HG02588 (cell line): Measurements from ENCODE around the gene WDR7.

Source experiments
- ATAC-seq: cut with Tn5 transposase; IDR thresholded peaks from one replicate; pipeline ENCODE4 v1.9.1; 2021; ENCODE audit warnings: mild to moderate bottlenecking, moderate library complexity; ENCODE audit not compliant: unreplicated experiment

The WDR7 gene

DNA sequence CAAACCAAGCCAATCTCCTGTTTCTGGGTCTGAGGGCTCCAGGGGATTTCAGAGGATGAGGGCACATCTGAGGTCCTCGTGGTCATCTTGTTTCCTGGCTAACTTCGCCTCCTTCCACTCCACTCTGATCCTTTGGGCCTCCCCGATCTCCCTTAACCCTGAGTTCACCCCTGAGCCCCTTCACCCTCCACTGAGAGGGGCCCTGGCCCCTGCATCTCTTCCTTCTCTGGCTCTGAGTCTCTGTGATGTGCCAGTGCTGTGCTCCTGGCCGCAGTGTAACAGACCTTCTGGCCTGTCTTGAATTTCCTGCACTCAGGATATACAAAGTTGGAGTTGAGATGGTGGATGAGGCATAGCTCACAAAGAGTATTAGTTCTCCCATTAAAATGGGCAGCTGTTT lies 411.0 kb downstream of the WDR7 start:
- no peak for ATAC-seq

DNA sequence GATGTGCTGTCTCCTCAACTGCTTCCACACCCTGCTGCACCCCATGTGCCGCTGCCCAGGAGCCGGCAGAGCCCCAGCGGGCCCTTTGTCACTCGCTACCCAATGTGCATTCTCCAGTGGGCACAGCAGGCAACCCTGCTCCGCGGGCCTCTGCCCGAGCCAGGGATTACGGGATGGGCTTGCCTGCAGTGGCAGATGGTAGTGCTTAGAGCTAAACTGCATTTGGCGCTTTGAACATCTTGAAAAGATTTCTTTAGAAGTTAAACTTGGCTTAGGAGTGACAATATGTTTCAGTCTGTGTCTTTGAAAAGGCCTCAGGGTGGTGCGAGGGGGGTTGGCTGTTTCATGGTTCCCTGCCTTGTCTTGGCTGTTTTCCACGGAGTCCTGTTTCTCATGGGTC lies 411.7 kb downstream of the WDR7 start:
- ATAC-seq, result no peak

DNA sequence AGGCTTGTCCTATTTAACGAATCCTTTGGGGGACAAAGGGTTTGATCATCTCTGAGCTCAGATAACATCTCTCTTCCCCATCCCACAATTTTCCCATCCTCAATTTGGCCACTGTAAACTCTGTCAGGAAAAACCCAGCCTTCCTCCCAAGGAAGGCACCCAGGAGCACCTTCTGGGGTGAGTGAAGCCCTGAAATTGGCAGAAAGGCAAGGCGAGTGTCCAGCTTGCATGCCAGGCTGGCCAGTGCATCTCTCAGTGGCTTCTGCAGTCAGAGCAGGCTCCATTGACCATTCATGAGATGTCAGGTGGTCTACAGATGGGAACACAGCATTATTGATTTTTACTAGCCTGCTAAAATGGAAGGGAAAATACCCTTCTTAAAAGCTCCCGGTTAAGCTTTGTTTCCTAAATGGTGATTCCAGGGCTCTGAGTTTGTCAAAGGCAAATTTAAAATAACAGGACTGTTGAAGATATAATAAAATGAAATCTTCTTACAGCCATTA lies 412.5 kb downstream of the WDR7 start:
- ATAC-seq, result no peak

DNA sequence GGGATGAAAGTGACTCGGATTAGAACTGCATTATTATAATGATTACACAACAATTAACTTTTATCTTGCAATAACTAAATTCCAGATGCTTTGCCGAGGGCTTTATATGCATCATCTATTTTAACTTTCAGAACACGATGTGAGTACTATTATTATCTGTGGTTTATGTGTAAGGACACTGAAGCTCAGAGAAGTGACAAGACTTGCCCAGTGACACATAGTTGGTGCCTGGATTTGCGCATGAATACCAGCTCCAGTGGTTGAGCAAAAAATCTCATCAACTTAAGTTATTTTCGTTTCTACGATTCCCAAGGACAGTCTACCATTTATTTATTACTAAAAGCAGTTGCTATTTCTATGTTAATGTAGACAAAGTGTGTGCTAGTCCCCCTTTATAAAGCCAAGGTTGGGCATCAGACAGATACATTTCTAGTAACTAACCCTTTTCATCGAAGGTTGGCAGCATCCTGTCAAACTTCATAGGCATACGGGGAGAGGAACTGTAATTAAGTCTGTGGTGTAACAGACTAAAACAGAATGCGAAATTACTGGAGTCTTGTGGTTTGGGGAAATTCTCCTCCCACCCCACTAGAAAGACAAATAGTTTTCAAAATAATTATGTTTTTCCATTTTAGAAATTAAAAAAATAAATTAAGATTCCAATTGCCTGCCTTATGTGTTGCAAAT lies 422.5 kb downstream of the WDR7 start:
- ATAC-seq, result no peak

DNA sequence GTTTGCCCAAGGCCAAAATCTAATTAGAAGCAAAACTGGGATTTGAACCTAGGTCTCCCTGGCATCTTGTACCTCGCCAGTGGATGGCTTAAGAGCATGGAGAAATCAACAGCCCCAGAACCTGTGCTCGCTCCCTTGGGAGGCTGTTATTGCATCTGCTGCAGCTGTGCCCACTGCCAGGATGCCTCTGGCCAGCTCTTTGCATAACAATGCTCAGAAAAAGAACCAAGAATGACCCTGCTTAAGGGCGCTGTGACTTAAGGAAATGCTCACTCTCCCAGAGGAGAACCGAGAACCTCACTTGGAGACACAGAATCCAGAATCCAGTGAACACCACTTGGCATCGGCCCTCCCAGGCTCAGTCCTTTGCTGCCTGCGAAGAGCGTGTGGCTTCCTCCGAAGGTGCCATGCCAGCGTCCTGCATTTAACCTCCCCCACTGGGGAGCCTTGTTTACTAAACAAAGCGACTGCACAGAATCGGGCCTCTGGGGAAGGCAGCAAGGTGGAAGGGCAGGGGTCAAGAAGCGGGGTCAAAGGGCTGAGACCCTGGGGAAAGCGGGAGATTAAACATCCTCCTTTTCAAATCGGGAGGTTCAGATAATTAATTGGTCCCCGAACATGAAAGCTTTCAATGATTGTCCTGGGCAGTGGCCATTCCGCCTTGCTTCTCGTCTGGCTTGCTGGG lies 424.7 kb downstream of the WDR7 start:
- no peak for ATAC-seq

DNA sequence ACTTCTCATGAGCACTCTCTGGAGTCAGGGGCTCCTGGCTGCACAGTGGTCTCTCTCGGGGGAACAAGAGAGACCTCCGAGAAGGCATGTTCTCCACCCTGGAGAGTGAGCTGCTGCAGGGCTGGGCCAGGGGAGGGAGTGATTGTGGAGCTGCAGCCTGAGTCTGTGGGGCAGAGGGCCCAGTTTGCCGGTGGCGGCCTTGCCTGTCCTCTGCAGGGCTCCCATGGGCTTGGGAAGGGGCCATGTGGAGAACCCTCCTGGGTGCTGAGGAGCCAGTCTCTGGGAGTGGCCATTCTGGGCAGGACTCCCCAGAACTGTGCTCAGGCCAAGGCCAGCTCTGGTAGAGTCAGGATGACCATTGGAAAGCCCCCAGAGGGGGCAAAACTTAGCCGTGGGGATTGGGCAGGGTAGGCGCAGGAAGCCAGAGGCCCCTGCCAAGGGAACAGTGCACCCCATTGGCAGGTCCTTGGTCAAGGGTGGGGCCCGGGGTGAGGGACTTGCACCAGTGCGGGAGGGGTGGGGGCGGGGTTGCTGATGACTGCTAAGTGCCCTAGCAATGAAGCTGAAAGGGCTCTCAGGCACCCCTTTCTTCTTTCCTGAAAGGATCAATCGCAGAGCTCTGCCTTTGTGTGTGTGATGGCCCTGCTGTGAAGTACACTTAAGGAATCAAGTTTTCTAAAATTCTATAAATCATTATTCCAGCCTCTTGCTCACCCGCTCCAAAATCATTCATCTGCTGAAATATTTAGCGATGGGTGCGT lies 426.0 kb downstream of the WDR7 start:
- ATAC-seq, result no peak

DNA sequence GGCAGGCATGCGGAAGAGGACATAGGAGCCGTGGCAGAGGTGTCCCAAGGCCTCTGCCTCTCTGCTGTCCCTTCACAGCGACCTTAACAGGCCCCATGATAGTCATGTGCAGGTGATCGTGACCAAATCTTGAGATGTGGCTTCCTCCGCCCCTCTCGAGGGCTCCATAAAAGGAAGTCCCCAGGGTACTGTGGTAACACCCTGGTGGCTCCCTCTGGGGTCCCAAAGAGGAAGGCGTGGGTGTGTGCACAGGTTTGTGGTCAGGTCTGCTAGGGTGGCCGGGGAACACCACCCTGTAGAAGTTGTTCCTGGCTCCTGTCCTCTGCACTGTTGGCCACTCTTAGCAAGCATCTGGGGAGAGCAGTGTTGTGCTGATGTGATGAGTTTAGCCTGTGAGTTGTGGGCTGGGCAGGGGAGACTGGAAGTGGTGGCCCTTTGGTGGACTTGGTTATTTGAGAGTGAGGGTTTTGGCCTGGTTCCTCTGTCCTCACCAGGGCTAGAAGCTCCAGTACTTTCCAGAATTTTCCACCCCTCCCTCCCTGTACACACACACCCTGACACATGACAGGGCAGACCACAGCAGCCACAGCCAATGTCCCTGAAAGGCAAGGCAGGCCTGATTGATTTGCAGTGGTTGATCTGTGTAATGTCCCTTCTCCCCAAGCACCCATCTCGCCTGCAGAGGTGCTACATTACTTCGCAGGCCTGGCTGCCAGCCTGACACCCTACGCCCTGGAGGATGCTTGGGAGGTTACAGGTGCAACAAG lies 426.8 kb downstream of the WDR7 start:
- ATAC-seq, result peak; percentile 87

DNA sequence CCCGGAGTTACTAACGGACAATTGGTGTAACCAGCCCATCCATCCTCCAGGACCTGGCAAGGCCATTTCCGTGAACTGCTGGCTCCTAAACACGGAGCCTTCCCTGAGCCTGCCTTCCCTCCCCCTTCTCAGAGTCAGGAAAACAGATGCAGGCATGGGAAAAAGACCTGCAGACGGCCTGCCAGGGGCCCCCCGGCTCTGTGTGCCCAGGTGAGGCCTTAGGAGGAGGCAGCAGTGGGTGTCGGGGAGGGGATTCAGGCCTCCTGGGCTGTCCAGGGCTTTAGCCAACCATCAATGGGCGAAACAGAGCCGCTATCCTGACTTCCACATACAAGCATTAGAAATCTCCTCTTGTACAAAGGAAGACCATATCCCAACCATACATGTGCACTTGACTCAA lies 427.5 kb downstream of the WDR7 start:
- ATAC-seq, result no peak

DNA sequence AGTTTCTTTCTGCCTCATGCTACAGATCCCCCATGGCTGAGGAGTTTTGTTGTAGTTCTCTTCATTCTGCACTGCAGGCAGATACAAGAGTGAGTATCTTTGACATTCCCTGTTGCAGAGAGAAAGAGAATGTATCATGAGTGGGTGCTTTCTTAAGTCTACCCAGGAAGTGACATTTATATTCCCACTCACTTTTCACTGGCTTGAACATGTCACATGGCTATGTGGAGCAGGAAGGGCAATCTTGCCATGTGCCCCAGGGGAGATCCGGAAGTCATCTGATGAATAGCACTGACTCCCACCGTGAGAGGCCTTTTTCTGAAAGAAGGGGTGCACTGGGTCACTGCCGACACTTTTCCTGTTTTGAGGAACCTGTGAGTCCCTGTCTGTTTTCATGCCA lies 429.3 kb downstream of the WDR7 start:
- no peak for ATAC-seq

DNA sequence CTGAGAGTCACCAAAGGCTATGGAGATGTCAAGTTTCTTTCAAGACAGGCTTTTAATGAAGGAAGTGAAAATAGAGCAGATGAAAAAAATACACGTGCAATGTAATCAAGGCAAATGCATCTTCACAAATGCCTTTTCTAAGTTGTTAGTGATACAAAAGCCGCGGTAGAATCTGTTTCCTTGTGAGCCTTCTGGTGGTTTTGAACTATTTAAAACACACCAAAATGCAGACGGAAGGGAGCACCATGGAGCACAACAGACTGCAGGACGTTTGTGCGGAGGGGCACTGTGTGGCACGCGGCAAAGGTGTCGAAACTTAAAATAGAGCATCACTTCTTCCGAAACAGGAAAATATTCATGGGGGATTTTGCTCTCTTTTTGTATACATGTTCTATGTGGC lies 430.7 kb downstream of the WDR7 start:
- no peak for ATAC-seq

DNA sequence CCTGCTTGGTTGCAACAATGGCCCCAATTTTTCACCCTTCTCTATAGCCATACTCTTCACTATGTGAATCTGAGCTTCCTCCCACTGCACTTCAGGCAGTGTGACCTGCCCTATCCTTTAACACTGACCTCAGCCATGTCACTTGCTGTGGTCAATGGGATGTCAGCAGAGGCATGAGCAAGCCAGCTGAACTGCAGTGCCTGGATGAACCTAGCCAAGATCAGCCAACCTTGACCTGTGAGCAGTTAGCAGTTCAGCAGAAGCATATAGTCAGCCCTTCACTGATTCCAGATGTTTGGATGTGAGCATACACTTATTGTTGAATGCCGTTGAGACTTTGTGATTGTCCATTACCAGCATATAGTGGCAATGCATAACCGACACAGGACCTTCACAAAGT lies 432.3 kb downstream of the WDR7 start:
- ATAC-seq, result no peak

DNA sequence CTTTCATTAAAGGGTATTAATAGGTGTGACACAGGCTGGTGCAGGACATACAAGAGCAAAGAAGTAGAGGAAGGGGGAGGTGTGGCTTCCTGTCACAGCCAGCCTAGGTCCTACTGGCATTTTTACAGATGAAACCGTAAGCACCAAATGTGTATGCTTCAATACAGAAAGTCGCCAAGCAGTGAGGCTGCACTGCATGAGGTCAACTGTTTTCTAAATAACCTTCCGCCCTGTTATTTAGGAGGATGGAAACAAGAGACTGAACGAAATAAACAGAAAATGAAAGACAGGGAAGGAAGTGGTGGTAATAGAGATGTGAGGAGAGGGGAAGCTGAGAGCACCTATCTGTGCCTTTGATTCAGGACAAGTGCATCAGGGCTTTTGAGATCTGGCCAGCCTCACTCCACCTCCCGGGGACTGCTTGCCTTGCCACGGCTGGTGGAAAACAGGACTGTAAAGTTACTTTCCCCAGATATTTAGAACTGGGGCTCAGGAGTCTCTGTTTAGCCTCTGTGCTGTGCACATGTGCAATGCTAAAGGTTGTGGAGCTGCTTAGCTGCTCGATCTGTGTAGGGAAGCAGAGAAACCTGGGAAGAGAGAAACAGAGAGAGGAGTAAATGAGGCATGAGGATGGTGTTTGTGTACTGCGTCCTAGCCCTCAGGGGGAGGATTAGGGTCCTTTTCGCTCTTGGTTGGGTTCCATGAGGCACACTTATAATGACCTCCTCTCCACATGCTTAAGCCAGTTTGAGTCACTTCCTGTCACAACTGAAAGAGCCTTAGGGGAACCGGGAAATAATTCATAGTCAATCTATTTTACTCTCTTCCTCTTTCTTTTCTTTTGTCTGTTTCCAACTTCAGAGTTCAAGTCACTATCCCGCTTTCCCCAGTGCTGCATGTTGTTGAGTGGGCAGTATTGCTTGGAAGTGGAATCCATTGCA lies 433.4 kb downstream of the WDR7 start:
- peak; percentile 76 for ATAC-seq

DNA sequence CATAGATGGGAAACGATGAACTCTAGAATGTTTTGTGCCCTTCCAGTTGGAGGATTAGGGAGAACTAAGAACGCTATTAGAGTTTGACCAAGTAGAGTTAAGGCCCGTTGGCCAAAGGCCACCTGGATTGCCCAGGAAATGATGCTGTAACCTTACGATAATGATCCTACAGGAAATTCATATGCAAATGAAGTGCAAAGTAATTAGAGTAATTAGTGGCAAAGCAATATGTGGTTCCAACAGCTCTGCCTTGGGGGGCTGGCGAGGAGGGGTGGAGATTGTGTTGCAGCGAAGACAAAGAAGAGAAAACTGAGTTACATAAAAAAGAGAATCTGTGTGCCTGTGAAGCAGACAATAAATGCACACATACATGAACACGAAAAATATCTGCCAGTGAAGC lies 434.2 kb downstream of the WDR7 start:
- no peak for ATAC-seq

DNA sequence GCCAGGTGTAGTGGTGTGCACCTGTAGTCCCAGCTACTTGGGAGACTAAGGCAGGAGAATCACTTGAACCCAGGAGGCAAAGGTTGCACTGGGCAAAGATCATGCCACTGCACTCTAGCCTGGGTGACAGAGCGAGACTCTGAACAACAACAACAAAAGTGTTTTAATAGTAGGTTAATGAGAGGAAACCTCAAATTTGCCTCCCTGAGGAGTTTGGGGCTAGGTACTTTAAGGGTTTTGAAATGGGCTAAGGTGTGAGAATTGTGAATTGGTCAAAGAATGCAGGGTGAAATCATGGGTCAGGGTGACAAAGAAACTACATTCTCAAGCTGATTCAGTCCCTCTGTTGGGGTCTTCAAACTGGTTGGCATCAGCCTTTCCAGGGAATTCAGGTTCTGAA lies 435.0 kb downstream of the WDR7 start:
- no peak for ATAC-seq
